Lower lobe of right lung (tissue), 2 donors: Measurements from ENCODE around the gene PRDX5. TPM values are rescaled to one million over a fixed set of nuclear protein-coding genes. Genes with fewer than 3 reads are reported as not detected.

ENCODE experiments used
- ATAC-seq, 2 donors: fragments of 200-7000 bp; cut with Tn5 transposase; one replicate each; pipeline ENCODE4 v1.9.1; 2020 to 2022; ENCODE audit warnings: mild to moderate bottlenecking in 2 of 2, moderate library complexity in 2 of 2
- DNase-seq: peaks from one replicate; pipeline ENCODE4 v3.0.0-alpha.2; 2020
- H3K27ac ChIP-seq: fragments of 200-600 bp; one replicate; pipeline ENCODE4 v1.8.0; 2022
- H3K27me3 ChIP-seq: fragments of 200-600 bp; one replicate; pipeline ENCODE4 v1.8.0; 2022; ENCODE audit warnings: low read depth
- H3K36me3 ChIP-seq: fragments of 200-600 bp; one replicate; pipeline ENCODE4 v1.8.0; 2022; ENCODE audit warnings: mild to moderate bottlenecking
- H3K4me1 ChIP-seq: fragments of 200-600 bp; one replicate; pipeline ENCODE4 v1.8.0; 2022
- H3K4me3 ChIP-seq: fragments of 200-600 bp; one replicate; pipeline ENCODE4 v1.8.0; 2022; ENCODE audit warnings: mild to moderate bottlenecking
- H3K9me3 ChIP-seq: fragments of 200-600 bp; one replicate; pipeline ENCODE4 v1.8.0; 2022
- intact Hi-C: fragments of 100-400 bp; cut with DNase I; formaldehyde crosslinking; loops from one replicate; pipeline ENCODE4 v1.11.0; 2022
- total RNA-seq: library from RNA; stranded (reverse); fragmentation: NEBNext Ultra II Directional; extraction: Animal tissue kit (Norgen Biotek cat#: 25700); gene quantifications from one replicate; pipeline ENCODE4 v1.2.1, GENCODE V29; 2021
- TF ChIP-seq, protein P1 (sequence below): fragments of 200-600 bp; IDR thresholded peaks from one replicate; pipeline ENCODE4 v1.8.0; 2022; ENCODE audit warnings: antibody characterized with exemption, mild to moderate bottlenecking
- donor health status: DM: no; HTN: yes; CAD: no; lungs with severe emphysema.

The PRDX5 gene
- total RNA-seq, 1 donor from 2014 or later, result 203 TPM

GRCh38 chr11:64316672-64317324 lies 1.1 kb upstream of the PRDX5 start:
- DNase-seq (no peak), ATAC-seq (no peak)
- Histone ChIP-seq H3K4me3 (peak overlapping the region; percentile 92), H3K27me3 (no peaks in the 10 kb centered on the region), H3K36me3 (peaks cover 36% of the 10 kb centered on the region), H3K9me3 (no peaks in the 10 kb centered on the region), H3K4me1 (peaks cover 22% of the 10 kb centered on the region), H3K27ac (peak overlapping the region; percentile 100)
- TF ChIP-seq, protein P1, sequence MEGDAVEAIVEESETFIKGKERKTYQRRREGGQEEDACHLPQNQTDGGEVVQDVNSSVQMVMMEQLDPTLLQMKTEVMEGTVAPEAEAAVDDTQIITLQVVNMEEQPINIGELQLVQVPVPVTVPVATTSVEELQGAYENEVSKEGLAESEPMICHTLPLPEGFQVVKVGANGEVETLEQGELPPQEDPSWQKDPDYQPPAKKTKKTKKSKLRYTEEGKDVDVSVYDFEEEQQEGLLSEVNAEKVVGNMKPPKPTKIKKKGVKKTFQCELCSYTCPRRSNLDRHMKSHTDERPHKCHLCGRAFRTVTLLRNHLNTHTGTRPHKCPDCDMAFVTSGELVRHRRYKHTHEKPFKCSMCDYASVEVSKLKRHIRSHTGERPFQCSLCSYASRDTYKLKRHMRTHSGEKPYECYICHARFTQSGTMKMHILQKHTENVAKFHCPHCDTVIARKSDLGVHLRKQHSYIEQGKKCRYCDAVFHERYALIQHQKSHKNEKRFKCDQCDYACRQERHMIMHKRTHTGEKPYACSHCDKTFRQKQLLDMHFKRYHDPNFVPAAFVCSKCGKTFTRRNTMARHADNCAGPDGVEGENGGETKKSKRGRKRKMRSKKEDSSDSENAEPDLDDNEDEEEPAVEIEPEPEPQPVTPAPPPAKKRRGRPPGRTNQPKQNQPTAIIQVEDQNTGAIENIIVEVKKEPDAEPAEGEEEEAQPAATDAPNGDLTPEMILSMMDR, result no peak
- intact Hi-C loops, result no loop called here

- Histone ChIP-seq H3K36me3 (peaks cover 41% of the 10 kb centered on the region), H3K4me1 (peaks cover 27% of the 10 kb centered on the region), H3K27me3 (no peaks in the 10 kb centered on the region), H3K4me3 (peak within 1 kb of the TSS; percentile 92), H3K27ac (peak within 1 kb of the TSS; percentile 100), H3K9me3 (no peaks in the 10 kb centered on the region)
- intact Hi-C loops, result no loop called here
- DNase-seq (peak; percentile 98), ATAC-seq (peak; percentile 89)
- TF ChIP-seq, protein P1, result no peak
These were observed 478 bp upstream of the PRDX5 start, which contains the start of gene TRMT112 for GRCh38 chr11:64317325-64317960. TRMT112 (minus strand) TSS chr11:64317559; CDS start chr11:64317526, 33 bp downstream.

GRCh38 chr11:64318766-64319761 lies 1.1 kb downstream of the PRDX5 start:
- Histone ChIP-seq H3K27ac (peak overlapping the region; percentile 100), H3K4me3 (peak overlapping the region; percentile 92), H3K9me3 (no peaks in the 10 kb centered on the region), H3K27me3 (no peaks in the 10 kb centered on the region), H3K4me1 (peaks cover 35% of the 10 kb centered on the region), H3K36me3 (peaks cover 43% of the 10 kb centered on the region)
- TF ChIP-seq, protein P1, result no peak
- DNase-seq, result peak; percentile 57
- ATAC-seq, result no peak
- intact Hi-C loops, result no loop called here

DNA sequence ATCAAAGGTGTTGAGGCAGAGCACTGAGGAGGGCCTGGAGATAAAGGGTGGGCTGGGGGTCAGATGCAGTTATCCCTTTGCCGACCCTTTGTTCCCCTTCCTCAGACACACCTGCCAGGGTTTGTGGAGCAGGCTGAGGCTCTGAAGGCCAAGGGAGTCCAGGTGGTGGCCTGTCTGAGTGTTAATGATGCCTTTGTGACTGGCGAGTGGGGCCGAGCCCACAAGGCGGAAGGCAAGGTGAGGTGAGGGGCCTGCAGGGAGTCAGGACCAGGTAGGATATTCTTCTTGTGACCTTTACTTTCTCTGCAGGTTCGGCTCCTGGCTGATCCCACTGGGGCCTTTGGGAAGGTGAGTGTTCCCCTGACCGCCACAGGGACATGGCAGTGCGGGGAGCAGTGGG lies 2.6 kb downstream of the PRDX5 start:
- H3K36me3 ChIP-seq, result peaks cover 28% of the 10 kb centered on the region
- H3K4me3 ChIP-seq, result no peak overlapping the region
- DNase-seq, result no peak
- peaks cover 35% of the 10 kb centered on the region for H3K4me1 ChIP-seq
- no peak for ATAC-seq
- peak overlapping the region; percentile 53 for H3K27ac ChIP-seq
- intact Hi-C loops, result no loop called here
- no peaks in the 10 kb centered on the region for H3K9me3 ChIP-seq
- TF ChIP-seq, protein P1, result no peak
- H3K27me3 ChIP-seq, result no peaks in the 10 kb centered on the region

DNA sequence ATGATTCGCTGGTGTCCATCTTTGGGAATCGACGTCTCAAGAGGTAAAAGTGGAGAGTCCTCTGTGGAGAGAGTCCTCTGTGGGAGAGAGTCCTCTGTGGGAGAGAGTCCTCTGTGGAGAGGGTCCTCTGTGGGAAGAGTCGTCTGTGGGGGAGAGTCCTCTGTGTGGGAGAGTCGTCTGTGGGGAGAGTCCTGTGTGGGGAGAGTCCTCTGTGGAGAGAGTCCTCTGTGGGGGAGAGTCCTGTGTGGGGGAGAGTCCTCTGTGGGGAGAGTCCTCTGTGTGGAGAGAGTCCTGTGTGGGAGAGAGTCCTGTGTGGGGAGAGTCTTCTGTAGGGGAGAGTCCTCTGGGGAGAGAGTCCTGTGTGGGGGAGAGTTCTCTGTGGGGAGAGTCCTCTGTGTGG lies 3.1 kb downstream of the PRDX5 start:
- Histone ChIP-seq H3K4me1 (peaks cover 34% of the 10 kb centered on the region), H3K36me3 (peaks cover 23% of the 10 kb centered on the region), H3K27ac (peak overlapping the region; percentile 77), H3K4me3 (no peak overlapping the region), H3K27me3 (no peaks in the 10 kb centered on the region), H3K9me3 (no peaks in the 10 kb centered on the region)
- ATAC-seq (no peak), DNase-seq (no peak)
- TF ChIP-seq, protein P1, result no peak
- intact Hi-C loops, result no loop called here
